Right ventricle myocardium inferior (tissue), 1 donor: Measurements from ENCODE around the gene TSPY9. TPM values are rescaled to one million over a fixed set of nuclear protein-coding genes. Genes with fewer than 3 reads are reported as not detected.
"Not testable (repeated sequence)": the region's sequence is repeated elsewhere in the genome, so short reads cannot be mapped to it uniquely, and the experiment has no call there.

ENCODE experiments used
- ATAC-seq: fragments of 200-7000 bp; cut with Tn5 transposase; one replicate; pipeline ENCODE4 v1.9.1; 2020; ENCODE audit warnings: mild to moderate bottlenecking, moderate library complexity
- DNase-seq: peaks from one replicate; pipeline ENCODE4 v3.0.0; 2021; ENCODE audit errors: missing footprints
- intact Hi-C: fragments of 100-400 bp; cut with DNase I; formaldehyde crosslinking; loops from one replicate; pipeline ENCODE4 v1.11.0; 2022
- long read RNA-seq: library from polyadenylated mRNA; unstranded; transcript quantifications from one replicate; pipeline ENCODE4 v2.0.0, GENCODE V29; 2021
- total RNA-seq: library from RNA; stranded (reverse); fragmentation: NEBNext Ultra II Directional; extraction: Animal tissue kit (Norgen Biotek cat#: 25700); gene quantifications from one replicate; pipeline ENCODE4 v1.2.1, GENCODE V29; 2021
- donor health status: DM: no; HTN: yes; CAD: no; lungs with severe emphysema.

The TSPY9 gene
- total RNA-seq, result not detected
- long read RNA-seq, result 0 reads

GRCh38 chrY:9486967-9487366 lies at the start of gene TSPY9:
TSPY9 (plus strand) TSS chrY:9487267; CDS start chrY:9487313, 46 bp downstream.
- not testable (repeated sequence) for ATAC-seq, DNase-seq

GRCh38 chrY:9466655-9467054 lies 20.4 kb upstream of the TSPY9 start, which contains the start of gene TSPY1:
TSPY1 (plus strand) TSS chrY:9466955; CDS start chrY:9467001, 46 bp downstream.
- DNase-seq, ATAC-seq, intact Hi-C loops: not testable (repeated sequence)

More at GRCh38 chrY:9486967-9487366, at the start of gene TSPY9:
- intact Hi-C loops, result not testable (repeated sequence)

- DNase-seq, result peak; percentile 45
- ATAC-seq, result not testable (repeated sequence)
Measured at GRCh38 chrY:9504396-9504795, 17.3 kb downstream of the TSPY9 start.

GRCh38 chrY:9516287-9516686 lies 29.2 kb downstream of the TSPY9 start:
- DNase-seq, ATAC-seq, intact Hi-C loops: not testable (repeated sequence)

More at GRCh38 chrY:9504396-9504795, 17.3 kb downstream of the TSPY9 start:
- intact Hi-C loops, result not testable (repeated sequence)

GRCh38 chrY:9527580-9527979 lies 40.5 kb downstream of the TSPY9 start, which contains the start of gene TSPY10:
TSPY10 (plus strand) TSS chrY:9527880; CDS start chrY:9527926, 46 bp downstream.
- intact Hi-C loops, ATAC-seq, DNase-seq: not testable (repeated sequence)

Other genes starting within 250 kb of the TSPY9 start
- gene TSPY4, start 149.8 kb upstream of the TSPY9 start, total RNA-seq, result not detected
- gene TSPY8, start 129.5 kb upstream of the TSPY9 start, total RNA-seq, result not detected
- not detected for gene TSPY3, start 88.8 kb upstream of the TSPY9 start, total RNA-seq
- gene TSPY1, start 20.3 kb upstream of the TSPY9 start, total RNA-seq, result not detected
- gene TSPY10, start 40.6 kb downstream of the TSPY9 start, total RNA-seq, result not detected